ENCODE results near the gene TRIM10.
"Not testable (repeated sequence)": the region's sequence is repeated elsewhere in the genome, so short reads cannot be mapped to it uniquely, and the experiment has no call there.

TRIM10 gene

GRCh38 chr6:30171677-30172471 lies 10.9 kb upstream of the TRIM10 start:
- no peak for DNase-seq (ENCODE audit: low read depth)
- no peak overlapping the region for H3K4me3 ChIP-seq (replicated peaks; ENCODE audit: low read depth, low read length)
- no peak for TF ChIP-seq CTCF (IDR thresholded peaks at IDR 0.05; ENCODE audit: low read length, missing control alignments)

GRCh38 chr6:30169658-30170614 lies 8.9 kb upstream of the TRIM10 start:
- DNase-seq (ENCODE audit: low read depth), result peak; percentile 78
- TF ChIP-seq CTCF (IDR thresholded peaks at IDR 0.05; ENCODE audit: low read length, missing control alignments), result peak; percentile 94
- H3K4me3 ChIP-seq (replicated peaks; ENCODE audit: low read depth, low read length), result no peak overlapping the region

- TF ChIP-seq CTCF (IDR thresholded peaks at IDR 0.05; ENCODE audit: low read length, missing control alignments), result no peak
- H3K4me3 ChIP-seq (replicated peaks; ENCODE audit: low read depth, low read length), result no peak overlapping the region
- no peak for DNase-seq (ENCODE audit: low read depth)
Measured at GRCh38 chr6:30168741-30169140, 7.7 kb upstream of the TRIM10 start.

GRCh38 chr6:30167101-30167500 lies 6.1 kb upstream of the TRIM10 start:
- H3K4me3 ChIP-seq (replicated peaks; ENCODE audit: low read depth, low read length), result no peak overlapping the region
- no peak for DNase-seq (ENCODE audit: low read depth)
- TF ChIP-seq CTCF (IDR thresholded peaks at IDR 0.05; ENCODE audit: low read length, missing control alignments), result no peak

- DNase-seq (ENCODE audit: low read depth); H3K4me3 ChIP-seq (replicated peaks; ENCODE audit: low read depth, low read length): not testable (repeated sequence)
Measured at GRCh38 chr6:30165238-30165637, 4.2 kb upstream of the TRIM10 start.

- no peak for DNase-seq (ENCODE audit: low read depth)
- no peak overlapping the region for H3K4me3 ChIP-seq (replicated peaks; ENCODE audit: low read depth, low read length)
- TF ChIP-seq CTCF (IDR thresholded peaks at IDR 0.05; ENCODE audit: low read length, missing control alignments), result no peak
Measured at GRCh38 chr6:30164714-30165113, 3.7 kb upstream of the TRIM10 start.

GRCh38 chr6:30163918-30164654 lies 3.1 kb upstream of the TRIM10 start:
- TF ChIP-seq CTCF (IDR thresholded peaks at IDR 0.05; ENCODE audit: low read length, missing control alignments), result no peak
- no peak for DNase-seq (ENCODE audit: low read depth)
- no peak overlapping the region for H3K4me3 ChIP-seq (replicated peaks; ENCODE audit: low read depth, low read length)

Measured in fibroblast of pulmonary artery (primary cell).